GM12892 (cell line): ENCODE measurements around the gene IVD.

Source experiments
- POLR2A ChIP-seq: IDR thresholded peaks from 2 replicates; pipeline ENCODE4 v1.6.1; 2011; ENCODE audit warnings: low read depth, low read length, control low read depth
- TAF1 ChIP-seq: IDR thresholded peaks from 2 replicates; pipeline ENCODE4 v1.6.1; 2011; ENCODE audit warnings: low read depth, mild to moderate bottlenecking, control low read depth, low read length, borderline replicate concordance

- TF ChIP-seq POLR2A: no peak
- no peak for TF ChIP-seq TAF1
Measured at GRCh38 chr15:40456299-40456712, 50.7 kb downstream of the IVD start.
